Measurements from ENCODE around the gene CCDC148.
A peak's percentile ranks its signal among the peaks of the same experiment; 100 is the strongest.
"Not testable (repeated sequence)": the region's sequence is repeated elsewhere in the genome, so short reads cannot be mapped to it uniquely, and the experiment has no call there.

CCDC148 gene

GRCh38 chr2:158457826-158458616 lies 1.5 kb upstream of the CCDC148 start:
- Histone ChIP-seq H3K9ac (ENCODE audit: low read length) (peak overlapping the region; percentile 65), H3K36me3 (ENCODE audit: low read length) (no peaks in the 10 kb centered on the region), H3K4me2 (ENCODE audit: low read depth, low read length, poor library complexity, severe bottlenecking) (peak overlapping the region; percentile 57), H3K27ac (ENCODE audit: low read depth, low read length) (no peak overlapping the region), H3F3A (ENCODE audit: insufficient read depth) (no peaks in the 10 kb centered on the region), H3K9me3 (ENCODE audit: insufficient read depth, low read length) (no peaks in the 10 kb centered on the region), H2AFZ (ENCODE audit: low read depth, low read length, severe bottlenecking) (peak overlapping the region; percentile 59), H3K9me2 (replicated peaks; ENCODE audit: insufficient read depth, low read length) (no peaks in the 10 kb centered on the region), H3K79me2 (ENCODE audit: insufficient read depth, low read length) (no peaks in the 10 kb centered on the region; the same call in 1 of the 2 replicates), H4K20me1 (ENCODE audit: low read depth, low read length) (peaks cover 14% of the 10 kb centered on the region), H3K4me3 (ENCODE audit: insufficient read depth, low read length, poor library complexity, severe bottlenecking) (peak overlapping the region; percentile 66), H3K27me3 (ENCODE audit: low read length) (no peaks in the 10 kb centered on the region)
- TF ChIP-seq CTCF (IDR thresholded peaks at IDR 0.05; ENCODE audit: insufficient read depth, low read length, poor library complexity, severe bottlenecking) (no peak), EZH2phosphoT487 (conservative IDR thresholded peaks at IDR 0.05; ENCODE audit: low read length) (no peak)

GRCh38 chr2:158457092-158457825 lies 706 bp upstream of the CCDC148 start:
- peak overlapping the region; percentile 59 for H2AFZ ChIP-seq (ENCODE audit: low read depth, low read length, severe bottlenecking)
- no peaks in the 10 kb centered on the region for H3K27me3 ChIP-seq (ENCODE audit: low read length)
- no peaks in the 10 kb centered on the region for H3F3A ChIP-seq (ENCODE audit: insufficient read depth)
- TF ChIP-seq CTCF (IDR thresholded peaks at IDR 0.05; ENCODE audit: insufficient read depth, low read length, poor library complexity, severe bottlenecking): no peak
- H3K9me3 ChIP-seq (ENCODE audit: insufficient read depth, low read length): no peaks in the 10 kb centered on the region
- peaks cover 14% of the 10 kb centered on the region for H4K20me1 ChIP-seq (ENCODE audit: low read depth, low read length)
- H3K4me2 ChIP-seq (ENCODE audit: low read depth, low read length, poor library complexity, severe bottlenecking): peak overlapping the region; percentile 57
- H3K36me3 ChIP-seq (ENCODE audit: low read length): no peaks in the 10 kb centered on the region
- H3K4me3 ChIP-seq (ENCODE audit: insufficient read depth, low read length, poor library complexity, severe bottlenecking): peak overlapping the region; percentile 66
- no peaks in the 10 kb centered on the region for H3K9me2 ChIP-seq (replicated peaks; ENCODE audit: insufficient read depth, low read length)
- no peaks in the 10 kb centered on the region; the same call in 1 of the 2 replicates for H3K79me2 ChIP-seq (ENCODE audit: insufficient read depth, low read length)
- H3K27ac ChIP-seq (ENCODE audit: low read depth, low read length): no peak overlapping the region
- H3K9ac ChIP-seq (ENCODE audit: low read length): peak overlapping the region; percentile 65

GRCh38 chr2:158443606-158444005 lies 12.9 kb downstream of the CCDC148 start:
- H3K9ac ChIP-seq (ENCODE audit: low read length): no peak overlapping the region
- H3K9me2 ChIP-seq (replicated peaks; ENCODE audit: insufficient read depth, low read length): no peaks in the 10 kb centered on the region
- H3K79me2 ChIP-seq (ENCODE audit: insufficient read depth, low read length): no peaks in the 10 kb centered on the region
- no peaks in the 10 kb centered on the region for H3K27me3 ChIP-seq (ENCODE audit: low read length)
- TF ChIP-seq EZH2phosphoT487 (conservative IDR thresholded peaks at IDR 0.05; ENCODE audit: low read length): no peak
- TF ChIP-seq CTCF (IDR thresholded peaks at IDR 0.05; ENCODE audit: insufficient read depth, low read length, poor library complexity, severe bottlenecking): no peak
- no peak overlapping the region for H3K4me3 ChIP-seq (ENCODE audit: insufficient read depth, low read length, poor library complexity, severe bottlenecking)
- H3F3A ChIP-seq (ENCODE audit: insufficient read depth): no peaks in the 10 kb centered on the region
- H3K36me3 ChIP-seq (ENCODE audit: low read length): no peaks in the 10 kb centered on the region
- no peaks in the 10 kb centered on the region for H4K20me1 ChIP-seq (ENCODE audit: low read depth, low read length)
- H2AFZ ChIP-seq (ENCODE audit: low read depth, low read length, severe bottlenecking): no peak overlapping the region
- no peak overlapping the region for H3K27ac ChIP-seq (ENCODE audit: low read depth, low read length)
- no peak overlapping the region for H3K4me2 ChIP-seq (ENCODE audit: low read depth, low read length, poor library complexity, severe bottlenecking)
- no peaks in the 10 kb centered on the region for H3K9me3 ChIP-seq (ENCODE audit: insufficient read depth, low read length)

- not testable (repeated sequence) for H3K9ac ChIP-seq (ENCODE audit: low read length); H3K79me2 ChIP-seq (ENCODE audit: insufficient read depth, low read length); H3K27ac ChIP-seq (ENCODE audit: low read depth, low read length); H3K27me3 ChIP-seq (ENCODE audit: low read length); H2AFZ ChIP-seq (ENCODE audit: low read depth, low read length, severe bottlenecking); H4K20me1 ChIP-seq (ENCODE audit: low read depth, low read length); H3K4me3 ChIP-seq (ENCODE audit: insufficient read depth, low read length, poor library complexity, severe bottlenecking); H3F3A ChIP-seq (ENCODE audit: insufficient read depth); H3K36me3 ChIP-seq (ENCODE audit: low read length); H3K4me2 ChIP-seq (ENCODE audit: low read depth, low read length, poor library complexity, severe bottlenecking); H3K9me3 ChIP-seq (ENCODE audit: insufficient read depth, low read length); H3K9me2 ChIP-seq (replicated peaks; ENCODE audit: insufficient read depth, low read length)
These were observed 17.5 kb downstream of the CCDC148 start for GRCh38 chr2:158439062-158439461.

GRCh38 chr2:158433716-158434115 lies 22.8 kb downstream of the CCDC148 start:
- H3K79me2 ChIP-seq (ENCODE audit: insufficient read depth, low read length); H4K20me1 ChIP-seq (ENCODE audit: low read depth, low read length); H3K9me2 ChIP-seq (replicated peaks; ENCODE audit: insufficient read depth, low read length); H3K27ac ChIP-seq (ENCODE audit: low read depth, low read length); H3K4me3 ChIP-seq (ENCODE audit: insufficient read depth, low read length, poor library complexity, severe bottlenecking); H3F3A ChIP-seq (ENCODE audit: insufficient read depth); H3K27me3 ChIP-seq (ENCODE audit: low read length); H2AFZ ChIP-seq (ENCODE audit: low read depth, low read length, severe bottlenecking); H3K4me2 ChIP-seq (ENCODE audit: low read depth, low read length, poor library complexity, severe bottlenecking); H3K36me3 ChIP-seq (ENCODE audit: low read length); H3K9me3 ChIP-seq (ENCODE audit: insufficient read depth, low read length); H3K9ac ChIP-seq (ENCODE audit: low read length): not testable (repeated sequence)
